AG04450 (cell line): ENCODE data around the gene LIN54. TPM values are rescaled to one million over a fixed set of nuclear protein-coding genes. Genes with fewer than 3 reads are reported as not detected.
A peak's percentile ranks its signal among the peaks of the same experiment; 100 is the strongest.

Source experiments
- CTCF ChIA-PET: fragments of 300-600, 350-600 bp; formaldehyde crosslinking; extraction: SDS; loops from one replicate; lab custom pipeline; 2022; ENCODE audit warnings: antibody characterized with exemption, inconsistent platforms; lab: Charles Lee
- POLR2A ChIA-PET: fragments of 350-600 bp; formaldehyde crosslinking; extraction: SDS; loops from one replicate; lab custom pipeline; 2021; ENCODE audit warnings: antibody characterized with exemption, inconsistent platforms; lab: Yijun Ruan, JAX
- DNase-seq: peaks from one replicate; pipeline ENCODE4 v3.0.0-alpha.2; 2011; ENCODE audit warnings: low read depth, low spot score
- H3K27ac ChIP-seq: one replicate; pipeline ENCODE4 v1.5.1; 2012; ENCODE audit warnings: low read depth, low read length, control low read depth
- H3K27me3 ChIP-seq: one replicate; pipeline ENCODE4 v1.6.0; 2012; ENCODE audit warnings: low read length; ENCODE audit not compliant: control insufficient read depth, insufficient read depth
- H3K4me3 ChIP-seq: 2 replicates; pipeline ENCODE4 v1.5.1; 2011; ENCODE audit warnings: mild to moderate bottlenecking, low read depth, low read length, control low read depth
- H3K9me3 ChIP-seq: 2 replicates; pipeline ENCODE4 v1.5.1; 2012; ENCODE audit warnings: low read length; ENCODE audit not compliant: control insufficient read depth, insufficient read depth
- CTCF ChIP-seq: IDR thresholded peaks from 2 replicates; pipeline ENCODE4 v1.5.1; 2011; ENCODE audit warnings: low read depth, low read length, control low read depth, inconsistent platforms
- polyA plus RNA-seq: library from polyadenylated mRNA; depleted of rRNA; stranded (reverse); fragments of >200 nt; gene quantifications from 2 replicates; pipeline ENCODE4 v1.2.3, GENCODE V29; 2011

Gene LIN54
- polyA plus RNA-seq, 1 experiment: 13.9 TPM

- POLR2A ChIA-PET: no interaction called here
- H3K9me3 ChIP-seq: no peaks in the 10 kb centered on the region
These were observed 8.3 kb downstream of the LIN54 start for GRCh38 chr4:83002329-83002728.

GRCh38 chr4:82998898-82999297 is 11.7 kb downstream of the LIN54 start:
- POLR2A ChIA-PET: no interaction called here
- CTCF ChIA-PET: no interaction called here

More at GRCh38 chr4:83002329-83002728, 8.3 kb downstream of the LIN54 start:
- no peak for TF ChIP-seq CTCF
- Histone ChIP-seq H3K27ac (no peak overlapping the region), H3K27me3 (no peaks in the 10 kb centered on the region), H3K4me3 (no peak overlapping the region)
- CTCF ChIA-PET: no interaction called here
- DNase-seq: no peak

GRCh38 chr4:82994834-82995233 is 15.8 kb downstream of the LIN54 start:
- H3K27ac ChIP-seq: no peak overlapping the region
- H3K27me3 ChIP-seq: no peaks in the 10 kb centered on the region
- no peaks in the 10 kb centered on the region for H3K9me3 ChIP-seq
- TF ChIP-seq CTCF: no peak
- DNase-seq: no peak
- ChIA-PET POLR2A (no interaction called here), CTCF (interaction anchor here (0.8 kb wide), 1 partner anchor 23 kb away, joined by 4 read pairs; no protein-coding TSS in a partner anchor)
- no peak overlapping the region for H3K4me3 ChIP-seq

More at GRCh38 chr4:82998898-82999297, 11.7 kb downstream of the LIN54 start:
- no peaks in the 10 kb centered on the region for H3K9me3 ChIP-seq
- no peak for TF ChIP-seq CTCF
- no peaks in the 10 kb centered on the region for H3K27me3 ChIP-seq
- no peak for DNase-seq
- H3K27ac ChIP-seq: no peak overlapping the region
- H3K4me3 ChIP-seq: no peak overlapping the region

- CTCF ChIA-PET: interaction anchor here (0.6 to 1.4 kb wide), 2 partner anchors 14 to 22 kb away, joined by 3 read pairs; no protein-coding TSS in a partner anchor
These were observed 20.8 kb downstream of the LIN54 start for GRCh38 chr4:82989575-82990429.

More at GRCh38 chr4:82989575-82990429, 20.8 kb downstream of the LIN54 start:
- POLR2A ChIA-PET: interaction anchor here (0.5 to 1.9 kb wide), 2 partner anchors 90 to 615 kb away, joined by 3 to 5 read pairs; partner anchors contain the start of gene THAP9
- Histone ChIP-seq H3K27me3 (no peaks in the 10 kb centered on the region), H3K27ac (peak overlapping the region; percentile 31), H3K4me3 (no peak overlapping the region; the same call in 1 of the 2 replicates), H3K9me3 (no peaks in the 10 kb centered on the region)
- no peak for DNase-seq
- no peak for TF ChIP-seq CTCF
